ENCODE data around the gene KLRF1. TPM values are rescaled to one million over a fixed set of nuclear protein-coding genes. Genes with fewer than 3 reads are reported as not detected.

Gene KLRF1
- total RNA-seq, 1 experiment from 2014 or later = 1.1 TPM

GRCh38 chr12:9866860-9867269 lies 39.6 kb downstream of the KLRF1 start:
- intact Hi-C loops (cut with micrococcal nuclease; ENCODE audit: unreplicated experiment) = no loop called here
- DNase-seq (ENCODE audit: low read depth, low spot score) (no peak), ATAC-seq (peak; percentile 54; the same call in 1 of the 2 replicates)
- H3K4me1 ChIP-seq (ENCODE audit: control insufficient read depth, insufficient read depth, low read length) = no peaks in the 10 kb centered on the region; the same call in 1 of the 2 replicates
- in situ Hi-C loops (cut with HindIII; ENCODE audit: low pct_unique_long_range_greater_than_20kb, low sequenced_read_pairs) = no loop called here
- POLR2A ChIA-PET = no interaction called here
- H3K27ac ChIP-seq (ENCODE audit: low read length) = peak overlapping the region; percentile 59
- CTCF ChIA-PET = no interaction called here
- H3K36me3 ChIP-seq (ENCODE audit: control insufficient read depth, insufficient read depth, low read length) = no peaks in the 10 kb centered on the region
- TF ChIP-seq CTCF (IDR thresholded peaks at IDR 0.05) (no peak), TCF7L2 (IDR thresholded peaks at IDR 0.05; ENCODE audit: low read depth, low read length) (no peak), SIN3A (IDR thresholded peaks at IDR 0.05; ENCODE audit: borderline replicate concordance, insufficient read depth, low read depth, low read length) (no peak), REST (IDR thresholded peaks at IDR 0.05; ENCODE audit: insufficient read depth in 1 of 2, low read depth in 2 of 2, low read length in 1 of 2) (no peak), POLR2AphosphoS5 (IDR thresholded peaks at IDR 0.05; ENCODE audit: low read depth, low read length) (no peak)
- no TSS peak for BruUV-seq (replicated peaks)
- H3K9me3 ChIP-seq (ENCODE audit: control insufficient read depth, insufficient read depth, low read depth, low read length) = no peaks in the 10 kb centered on the region
- no peaks in the 10 kb centered on the region for H3K27me3 ChIP-seq (ENCODE audit: control insufficient read depth, insufficient read depth, low read length)
- H3K4me3 ChIP-seq (ENCODE audit: low read depth in 2 of 2, low read length in 2 of 2) = peak overlapping the region; percentile 20 to 50

- Histone ChIP-seq H3K9me3 (ENCODE audit: control insufficient read depth, insufficient read depth, low read depth, low read length) (no peaks in the 10 kb centered on the region), H3K27ac (ENCODE audit: low read length) (peak overlapping the region; percentile 59), H3K27me3 (ENCODE audit: control insufficient read depth, insufficient read depth, low read length) (no peaks in the 10 kb centered on the region), H3K4me3 (ENCODE audit: low read depth in 2 of 2, low read length in 2 of 2) (peak overlapping the region; percentile 20 to 50), H3K4me1 (ENCODE audit: control insufficient read depth, insufficient read depth, low read length) (no peaks in the 10 kb centered on the region; the same call in 1 of the 2 replicates), H3K36me3 (ENCODE audit: control insufficient read depth, insufficient read depth, low read length) (no peaks in the 10 kb centered on the region)
- TF ChIP-seq CTCF (IDR thresholded peaks at IDR 0.05) = no peak
- TF ChIP-seq POLR2AphosphoS5 (IDR thresholded peaks at IDR 0.05; ENCODE audit: low read depth, low read length) = no peak
- TF ChIP-seq TCF7L2 (IDR thresholded peaks at IDR 0.05; ENCODE audit: low read depth, low read length) = no peak
- TF ChIP-seq REST (IDR thresholded peaks at IDR 0.05; ENCODE audit: insufficient read depth in 1 of 2, low read depth in 2 of 2, low read length in 1 of 2) = no peak
- no peak for TF ChIP-seq SIN3A (IDR thresholded peaks at IDR 0.05; ENCODE audit: borderline replicate concordance, insufficient read depth, low read depth, low read length)
- CTCF ChIA-PET = no interaction called here
- ATAC-seq (no peak), DNase-seq (ENCODE audit: low read depth, low spot score) (no peak)
- in situ Hi-C loops (cut with HindIII; ENCODE audit: low pct_unique_long_range_greater_than_20kb, low sequenced_read_pairs) (no loop called here), intact Hi-C loops (cut with micrococcal nuclease; ENCODE audit: unreplicated experiment) (no loop called here)
- POLR2A ChIA-PET = no interaction called here
- no TSS peak for BruUV-seq (replicated peaks)
Observed at GRCh38 chr12:9867531-9867930, 40.2 kb downstream of the KLRF1 start.
